ENCODE measurements around the gene GPC1. TPM values are rescaled to one million over a fixed set of nuclear protein-coding genes. Genes with fewer than 3 reads are reported as not detected.

GPC1 gene
- total RNA-seq, 1 donor from 2014 or later, result 8.3 TPM

Other genes with a start within 250 kb of the GPC1 start
- 6.3 and 6.8 TPM in 2 replicates for gene ANKMY1, start 122.3 kb downstream of the GPC1 start, total RNA-seq
- gene DUSP28, start 124.7 kb downstream of the GPC1 start, total RNA-seq, result 1.9 and 2.4 TPM in 2 replicates
- 42.5 and 117 TPM in 2 replicates for gene RNPEPL1, start 132.8 kb downstream of the GPC1 start, total RNA-seq
- 31.0 and 40.8 TPM in 2 replicates for gene CAPN10, start 151.1 kb downstream of the GPC1 start, total RNA-seq
- gene GPR35, start 189.8 kb downstream of the GPC1 start, total RNA-seq, result 0.33 and 0.85 TPM in 2 replicates
- not detected in 2 replicates for gene AQP12B, start 247.2 kb downstream of the GPC1 start, total RNA-seq

Measured in dermis blood vessel endothelial cell (primary cell).